Measurements from ENCODE around the gene ZNF473.

ZNF473 gene

GRCh38 chr19:50030937-50031336 is 5.1 kb downstream of the ZNF473 start:
- TF ChIP-seq CTCF (IDR thresholded peaks at IDR 0.05; ENCODE audit: insufficient read depth, low read depth, low read length, missing control alignments), result no peak
- DNase-seq (ENCODE audit: low read depth), result no peak
- H3K4me3 ChIP-seq (ENCODE audit: low read depth, low read length), result no peak overlapping the region

DNA sequence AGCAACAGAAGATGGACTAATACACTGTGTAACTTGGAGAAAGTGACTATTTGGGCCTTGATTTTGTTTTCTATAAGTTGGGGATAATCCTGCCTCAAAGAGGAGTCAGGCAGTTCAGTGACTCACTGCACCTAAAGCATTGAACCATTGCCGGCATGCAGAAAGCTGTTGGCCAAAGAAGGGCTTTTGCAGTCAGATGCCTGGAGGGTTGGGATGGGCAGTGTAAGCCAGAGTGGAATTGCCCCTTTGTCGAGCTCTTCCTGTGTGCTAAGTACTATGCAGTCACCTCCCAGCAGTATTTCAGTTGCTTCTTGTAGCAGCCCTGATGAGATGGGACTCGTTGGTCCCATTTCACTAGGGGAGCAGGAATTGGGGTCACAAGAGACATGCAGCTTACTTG is 11.1 kb downstream of the ZNF473 start:
- no peak for DNase-seq (ENCODE audit: low read depth)
- TF ChIP-seq CTCF (IDR thresholded peaks at IDR 0.05; ENCODE audit: insufficient read depth, low read depth, low read length, missing control alignments), result no peak
- H3K4me3 ChIP-seq (ENCODE audit: low read depth, low read length), result no peak overlapping the region

DNA sequence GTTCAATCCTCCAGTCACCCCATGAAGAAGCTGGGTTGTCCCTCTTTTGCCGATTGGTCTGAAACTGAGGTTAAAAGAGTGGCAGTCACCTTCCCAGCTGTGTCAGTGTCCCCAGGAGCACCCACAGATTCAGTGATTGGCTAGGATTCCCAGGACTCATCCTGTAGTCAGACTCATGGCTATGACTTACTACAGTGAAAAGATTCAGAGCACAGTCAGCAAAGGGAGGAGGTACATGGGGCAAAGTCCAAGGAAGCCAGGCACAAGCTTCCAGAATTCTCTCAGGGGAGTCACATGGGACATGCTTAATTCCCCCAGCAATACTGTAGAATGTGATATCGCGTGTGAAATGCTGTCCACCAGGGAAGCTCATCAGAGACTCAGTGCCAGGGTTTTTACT is 14.2 kb downstream of the ZNF473 start:
- DNase-seq (ENCODE audit: low read depth), result no peak
- no peak overlapping the region for H3K4me3 ChIP-seq (ENCODE audit: low read depth, low read length)
- TF ChIP-seq CTCF (IDR thresholded peaks at IDR 0.05; ENCODE audit: insufficient read depth, low read depth, low read length, missing control alignments), result no peak

DNA sequence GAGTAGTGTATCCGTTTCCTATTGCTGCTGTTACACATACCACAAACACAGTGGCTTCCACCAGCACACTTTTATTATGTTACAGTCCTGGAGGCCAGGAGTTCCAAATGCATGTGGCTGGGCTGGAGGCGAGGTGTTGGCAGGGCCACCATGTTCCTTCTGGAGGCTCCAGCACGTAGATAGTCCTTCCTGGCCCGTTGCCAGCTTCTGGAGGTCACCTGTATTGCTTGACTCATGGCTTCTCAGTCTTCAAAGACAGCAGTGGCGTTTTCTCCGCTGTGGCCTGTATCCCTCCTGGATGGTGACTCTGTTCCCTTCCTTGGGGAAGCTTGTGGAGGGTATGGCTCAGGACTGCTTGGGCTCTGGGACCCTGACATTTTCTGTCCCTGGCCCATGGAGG is 15.2 kb downstream of the ZNF473 start:
- no peak for DNase-seq (ENCODE audit: low read depth)
- no peak overlapping the region for H3K4me3 ChIP-seq (ENCODE audit: low read depth, low read length)
- no peak for TF ChIP-seq CTCF (IDR thresholded peaks at IDR 0.05; ENCODE audit: insufficient read depth, low read depth, low read length, missing control alignments)

DNA sequence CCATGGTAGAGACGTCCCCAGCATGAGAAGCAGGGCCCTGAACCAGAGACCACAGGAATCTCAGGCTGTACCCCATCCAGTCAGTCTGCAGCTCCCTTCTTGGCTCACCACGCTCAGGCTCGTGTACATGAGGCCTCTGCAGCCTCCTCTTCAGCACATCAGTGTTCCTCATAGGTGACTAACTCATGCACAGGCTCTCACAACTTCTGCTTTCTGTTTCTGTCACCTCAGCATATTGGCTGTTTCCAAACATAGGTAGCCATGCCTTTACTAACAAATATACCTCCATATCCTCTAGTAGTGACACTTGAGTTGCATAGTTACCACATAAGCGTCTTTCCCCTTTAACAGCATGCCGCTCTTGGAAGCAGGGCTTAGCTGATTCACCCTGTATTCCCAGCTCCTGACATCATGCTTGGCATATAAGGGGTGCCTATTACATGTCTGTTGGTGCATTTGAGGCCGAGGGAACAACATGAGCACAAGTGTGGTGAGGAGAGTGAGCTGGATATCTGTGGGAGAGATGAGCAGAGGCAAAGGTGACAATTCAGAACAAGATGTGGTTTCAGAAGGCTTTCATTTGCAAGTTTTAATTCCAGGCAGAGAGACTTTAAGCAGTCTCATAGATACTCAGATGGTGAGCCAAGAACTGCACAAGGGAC is 16.7 kb downstream of the ZNF473 start:
- no peak overlapping the region for H3K4me3 ChIP-seq (ENCODE audit: low read depth, low read length)
- no peak for DNase-seq (ENCODE audit: low read depth)
- no peak for TF ChIP-seq CTCF (IDR thresholded peaks at IDR 0.05; ENCODE audit: insufficient read depth, low read depth, low read length, missing control alignments)

GRCh38 chr19:50043967-50044366 is 18.2 kb downstream of the ZNF473 start:
- no peak for DNase-seq (ENCODE audit: low read depth)
- TF ChIP-seq CTCF (IDR thresholded peaks at IDR 0.05; ENCODE audit: insufficient read depth, low read depth, low read length, missing control alignments), result no peak

GRCh38 chr19:50044922-50045321 is 19.1 kb downstream of the ZNF473 start:
- no peak overlapping the region for H3K4me3 ChIP-seq (ENCODE audit: low read depth, low read length)
- DNase-seq (ENCODE audit: low read depth), result no peak
- no peak for TF ChIP-seq CTCF (IDR thresholded peaks at IDR 0.05; ENCODE audit: insufficient read depth, low read depth, low read length, missing control alignments)

More at GRCh38 chr19:50043967-50044366, 18.2 kb downstream of the ZNF473 start:
- H3K4me3 ChIP-seq (ENCODE audit: low read depth, low read length), result no peak overlapping the region
